ENCODE data around the gene OVOL1.

DNA sequence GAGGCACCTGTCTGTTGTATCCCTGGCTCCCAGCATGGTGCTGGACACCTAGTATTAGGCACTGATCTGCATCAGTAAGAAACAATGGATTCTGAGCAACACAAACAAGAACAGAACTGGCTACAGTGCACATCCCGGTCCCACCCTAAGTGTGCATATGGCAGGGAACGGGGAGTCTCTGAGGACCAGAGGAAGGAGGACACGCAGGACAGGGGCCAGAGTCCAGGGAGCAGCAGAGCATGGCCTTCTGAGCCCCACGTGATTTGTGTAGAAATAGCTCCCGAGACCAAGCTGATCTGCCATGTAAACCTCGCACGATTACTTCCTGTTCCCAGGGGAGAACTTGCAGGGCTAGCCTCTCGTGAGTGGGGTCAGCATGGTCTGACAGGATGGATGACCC is 34.2 kb downstream of the OVOL1 start:
- TF ChIP-seq, protein P1, sequence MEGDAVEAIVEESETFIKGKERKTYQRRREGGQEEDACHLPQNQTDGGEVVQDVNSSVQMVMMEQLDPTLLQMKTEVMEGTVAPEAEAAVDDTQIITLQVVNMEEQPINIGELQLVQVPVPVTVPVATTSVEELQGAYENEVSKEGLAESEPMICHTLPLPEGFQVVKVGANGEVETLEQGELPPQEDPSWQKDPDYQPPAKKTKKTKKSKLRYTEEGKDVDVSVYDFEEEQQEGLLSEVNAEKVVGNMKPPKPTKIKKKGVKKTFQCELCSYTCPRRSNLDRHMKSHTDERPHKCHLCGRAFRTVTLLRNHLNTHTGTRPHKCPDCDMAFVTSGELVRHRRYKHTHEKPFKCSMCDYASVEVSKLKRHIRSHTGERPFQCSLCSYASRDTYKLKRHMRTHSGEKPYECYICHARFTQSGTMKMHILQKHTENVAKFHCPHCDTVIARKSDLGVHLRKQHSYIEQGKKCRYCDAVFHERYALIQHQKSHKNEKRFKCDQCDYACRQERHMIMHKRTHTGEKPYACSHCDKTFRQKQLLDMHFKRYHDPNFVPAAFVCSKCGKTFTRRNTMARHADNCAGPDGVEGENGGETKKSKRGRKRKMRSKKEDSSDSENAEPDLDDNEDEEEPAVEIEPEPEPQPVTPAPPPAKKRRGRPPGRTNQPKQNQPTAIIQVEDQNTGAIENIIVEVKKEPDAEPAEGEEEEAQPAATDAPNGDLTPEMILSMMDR (IDR thresholded peaks at IDR 0.05 in 8 of 11, conservative IDR thresholded peaks at IDR 0.05 in 3 of 11) = no peak
- no peak for TF ChIP-seq POLR2AphosphoS5 (IDR thresholded peaks at IDR 0.05)
- TF ChIP-seq POLR2A (IDR thresholded peaks at IDR 0.05) = no peak
